HG03521 (cell line): ENCODE data around the gene CC2D1A.

Source experiments
- ATAC-seq: cut with Tn5 transposase; IDR thresholded peaks from one replicate; pipeline ENCODE4 v1.9.1; 2021; ENCODE audit warnings: mild to moderate bottlenecking, moderate library complexity; ENCODE audit not compliant: unreplicated experiment

CC2D1A gene

GRCh38 chr19:13932911-13933393 is 27.0 kb downstream of the CC2D1A start:
- ATAC-seq, result no peak

GRCh38 chr19:13934785-13935109 is 28.7 kb downstream of the CC2D1A start:
- no peak for ATAC-seq

- no peak for ATAC-seq
Measured at GRCh38 chr19:13935765-13936510, 29.9 kb downstream of the CC2D1A start.

DNA sequence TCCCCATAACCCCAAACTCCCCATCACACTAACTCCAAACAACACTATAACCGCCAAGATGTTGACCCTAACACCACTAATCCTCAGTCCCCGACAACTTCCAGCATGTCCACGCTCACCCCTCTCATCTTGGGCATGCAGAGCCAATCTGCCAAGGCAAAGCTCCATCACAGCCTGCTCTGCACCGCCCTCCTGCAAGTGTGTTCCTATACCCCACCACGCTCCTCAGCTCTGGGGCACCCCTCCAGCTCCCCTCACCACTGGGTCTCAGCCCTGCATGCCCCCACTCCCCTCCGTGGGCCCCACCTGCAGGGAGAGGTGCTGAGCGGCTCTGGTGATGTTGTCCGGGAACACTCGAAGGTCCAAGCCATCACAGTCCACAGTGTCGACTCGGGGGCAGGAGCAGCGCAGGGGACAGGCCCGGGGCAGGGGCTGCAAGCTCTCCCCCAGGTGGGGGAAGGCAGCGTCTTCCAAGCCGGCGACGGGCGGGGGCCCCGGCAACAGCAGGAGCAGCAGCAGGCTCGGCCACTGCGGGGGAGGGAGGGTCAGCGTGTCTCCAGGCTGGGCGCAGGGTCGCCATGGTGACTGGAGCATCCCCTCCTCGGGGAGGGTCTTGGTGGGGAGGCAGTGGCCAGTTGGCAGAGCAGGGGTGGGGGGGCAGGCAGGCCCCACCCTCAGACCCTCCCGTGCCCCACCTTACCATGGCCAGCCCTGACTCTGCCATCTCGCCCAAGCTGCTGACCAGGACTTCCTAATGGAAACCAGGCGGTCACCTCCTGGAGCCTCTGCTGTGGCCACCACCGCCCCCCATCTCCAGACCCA is 31.7 kb downstream of the CC2D1A start:
- ATAC-seq, result no peak

DNA sequence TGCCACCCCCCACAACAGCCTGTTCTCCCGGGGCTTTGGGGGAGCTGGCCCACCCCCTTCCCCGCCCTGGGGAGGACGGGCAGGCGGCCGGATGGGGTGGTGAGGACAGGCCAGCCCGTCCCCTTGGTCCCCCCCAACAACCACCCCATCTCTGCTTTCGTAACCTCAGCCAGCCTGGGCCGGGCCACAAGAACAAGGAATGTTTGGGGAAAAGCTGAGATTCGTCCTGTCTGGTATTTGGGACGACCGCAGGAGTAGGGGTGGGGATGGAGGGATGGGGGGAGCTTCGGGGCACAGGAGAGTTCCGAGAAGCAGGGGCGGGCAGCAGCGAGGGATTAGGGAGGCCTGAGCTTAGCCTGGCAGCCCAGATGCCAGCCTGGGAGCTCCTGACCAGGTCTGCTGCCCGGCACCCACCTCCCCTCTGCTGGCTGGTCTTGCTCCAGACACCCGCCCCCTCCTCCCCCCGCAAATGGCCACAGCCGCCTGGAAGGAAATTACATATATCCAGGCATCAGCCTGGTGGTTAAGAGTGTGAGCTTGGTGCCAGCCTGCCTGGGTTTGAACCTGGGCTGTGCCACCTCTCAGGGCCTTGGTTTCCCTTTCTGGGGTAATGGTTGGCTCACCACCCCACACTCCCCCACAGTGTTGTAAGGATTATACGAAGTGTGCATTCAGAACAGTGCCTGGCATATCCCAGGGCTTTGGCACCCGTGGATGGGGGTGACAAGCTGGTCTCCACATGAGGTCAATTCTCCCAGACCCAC is 32.5 kb downstream of the CC2D1A start, which contains the start of gene PODNL1:
TSS of gene PODNL1 (minus strand) at position 117 of the 764 bp plus-strand sequence. CDS start 236 bp downstream, outside the sequence.
- ATAC-seq, result no peak

- ATAC-seq, result no peak
Measured at GRCh38 chr19:13942023-13942684, 36.2 kb downstream of the CC2D1A start.

DNA sequence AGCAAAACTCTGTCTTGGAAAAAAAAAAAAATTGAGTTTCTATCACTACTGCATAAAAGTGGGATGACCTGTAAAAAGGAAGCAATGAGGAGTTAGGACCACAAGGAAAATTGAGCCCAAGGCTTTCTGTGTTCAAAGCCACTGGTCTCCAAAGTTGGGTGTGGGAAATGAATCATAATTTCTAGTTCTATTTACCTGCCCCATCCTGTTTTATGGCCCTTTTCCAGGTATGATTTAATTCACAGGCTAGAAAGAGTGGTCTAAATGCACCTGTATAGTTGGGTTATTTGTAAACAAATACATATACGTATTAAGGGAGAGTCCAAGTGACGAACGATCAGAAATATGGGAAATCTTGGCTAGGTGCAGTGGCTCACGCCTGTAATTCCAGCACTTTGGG is 40.4 kb downstream of the CC2D1A start:
- ATAC-seq, result no peak

GRCh38 chr19:13951043-13951442 is 45.0 kb downstream of the CC2D1A start:
- no peak for ATAC-seq

DNA sequence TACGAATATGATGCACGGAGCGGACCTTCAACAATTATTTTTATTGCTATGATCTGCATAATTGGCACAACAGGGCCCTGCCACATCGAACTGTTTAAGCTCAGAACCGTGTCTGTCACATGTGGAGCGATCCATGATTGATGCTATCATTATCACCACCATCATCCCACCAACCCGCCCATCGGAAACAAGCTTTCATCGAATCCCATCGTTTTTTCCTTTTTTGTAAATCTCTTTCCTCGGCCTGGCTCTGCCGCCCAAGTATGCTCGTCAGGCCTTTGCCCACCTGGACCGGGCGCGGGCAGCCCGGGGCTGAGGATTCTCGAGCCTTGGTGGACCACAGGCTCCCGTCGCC is 45.8 kb downstream of the CC2D1A start:
- no peak for ATAC-seq

DNA sequence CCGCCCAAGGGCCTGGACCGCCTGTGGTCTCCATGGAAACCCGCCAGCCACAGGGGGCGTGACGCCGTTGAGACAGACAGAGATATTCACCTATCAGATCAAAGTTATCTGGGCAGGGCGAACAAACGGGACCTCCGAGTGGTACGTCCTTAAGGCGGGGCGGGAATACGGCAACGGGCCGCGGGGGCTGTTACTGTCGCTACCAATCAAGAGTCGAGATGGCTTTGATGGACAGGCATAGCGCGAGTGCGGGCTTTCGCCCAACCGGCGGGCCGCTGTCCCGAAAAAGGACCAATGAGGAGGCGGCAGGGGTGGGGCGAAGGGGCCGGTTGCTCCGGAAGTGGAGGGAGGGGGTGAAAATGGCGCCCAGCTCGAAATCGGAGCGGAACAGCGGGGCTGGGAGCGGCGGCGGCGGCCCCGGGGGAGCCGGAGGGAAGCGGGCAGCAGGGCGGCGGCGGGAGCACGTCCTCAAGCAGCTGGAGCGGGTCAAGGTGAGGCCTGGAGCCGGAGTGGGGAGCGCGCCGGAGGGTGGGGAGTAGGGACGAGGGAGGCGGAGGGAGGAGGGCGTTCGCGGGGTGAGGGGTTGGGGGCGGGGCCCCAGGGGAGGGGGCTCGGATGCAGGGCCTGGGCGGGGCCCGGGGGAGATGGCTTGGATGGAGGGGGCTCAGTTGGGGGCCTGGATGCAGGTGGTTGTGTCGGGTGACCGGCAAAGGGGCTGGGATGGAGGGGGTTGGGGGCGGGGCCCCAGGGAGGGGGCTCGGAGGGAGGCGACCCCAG is 46.3 kb downstream of the CC2D1A start, which contains the start of gene DCAF15:
TSS of gene DCAF15 (plus strand) at position 356 of the 777 bp plus-strand sequence. CDS start at position 360, 4 bp downstream.
- peak; percentile 96 for ATAC-seq

DNA sequence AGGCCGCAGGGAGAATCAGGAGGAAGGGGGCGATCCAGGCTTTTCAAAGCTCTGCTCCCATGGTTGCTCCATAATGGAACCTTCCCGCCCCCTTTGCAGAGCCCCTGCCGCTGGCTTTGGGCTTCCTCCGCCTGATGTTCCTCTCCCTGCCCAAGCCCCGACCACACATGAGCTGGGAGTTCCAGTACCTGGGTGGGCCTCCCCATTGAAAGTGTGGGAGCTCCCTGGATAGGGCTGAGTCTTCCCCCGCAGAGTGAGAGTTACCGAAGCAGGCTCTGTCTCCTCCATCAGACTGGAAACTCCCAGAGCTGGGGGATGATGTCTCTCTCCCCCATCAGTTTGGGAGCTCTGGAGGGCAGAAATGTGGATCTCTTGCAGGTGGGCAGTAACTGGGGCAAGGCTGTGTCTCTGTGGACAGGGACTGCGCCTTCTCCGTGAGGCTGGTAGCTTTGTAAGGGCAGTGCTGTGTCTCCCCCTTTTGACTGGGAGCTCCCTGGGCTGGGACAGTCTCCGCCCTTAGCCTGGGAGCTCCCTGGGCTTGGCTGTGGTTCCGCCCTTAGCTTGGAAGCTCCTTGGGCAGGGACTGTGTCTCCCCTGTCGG is 47.0 kb downstream of the CC2D1A start:
- no peak for ATAC-seq

GRCh38 chr19:13954185-13954584 is 48.2 kb downstream of the CC2D1A start:
- ATAC-seq, result no peak

GRCh38 chr19:13955662-13956364 is 49.8 kb downstream of the CC2D1A start:
- no peak for ATAC-seq

DNA sequence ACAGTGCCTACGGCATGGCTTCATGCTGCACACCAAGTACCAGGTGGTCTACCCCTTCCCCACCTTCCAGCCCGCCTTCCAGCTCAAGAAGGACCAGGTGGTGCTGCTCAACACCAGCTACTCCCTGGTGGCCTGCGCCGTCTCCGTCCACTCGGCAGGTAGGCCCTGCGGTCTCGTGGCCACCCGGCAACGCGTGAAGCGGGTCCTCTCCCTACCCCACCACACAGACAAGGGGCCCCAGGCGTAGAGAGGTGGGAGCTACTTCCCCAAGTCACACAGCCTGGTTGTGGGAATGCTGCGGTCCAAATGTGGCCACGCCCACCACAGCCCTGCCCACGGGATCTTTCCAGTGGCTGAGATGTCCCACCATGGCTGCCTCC is 50.4 kb downstream of the CC2D1A start:
- ATAC-seq, result no peak

DNA sequence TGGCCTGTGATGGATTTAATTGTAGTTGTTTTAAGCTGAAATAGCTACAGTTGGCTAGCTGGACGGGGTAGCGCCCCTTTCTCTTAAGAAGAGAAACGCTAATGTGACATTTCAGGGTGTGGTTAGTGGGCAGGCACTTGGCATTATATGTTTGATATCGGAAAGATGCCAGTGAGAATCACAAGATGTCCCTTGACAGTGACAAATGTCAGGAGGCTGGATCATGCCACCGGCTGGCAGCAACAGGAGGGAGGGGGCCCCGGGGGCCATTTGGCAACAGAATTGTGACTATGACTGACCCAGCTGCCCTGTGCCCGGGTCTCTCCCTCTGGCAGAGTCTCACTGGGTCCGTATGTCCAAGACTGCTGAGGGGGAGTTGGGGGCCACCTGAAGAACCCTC is 51.0 kb downstream of the CC2D1A start:
- ATAC-seq, result no peak

- ATAC-seq, result no peak
Measured at GRCh38 chr19:13958043-13958442, 52.0 kb downstream of the CC2D1A start.

GRCh38 chr19:13959141-13959961 is 53.4 kb downstream of the CC2D1A start:
- ATAC-seq, result no peak
